ENCODE data around the gene HIPK4. TPM values are rescaled to one million over a fixed set of nuclear protein-coding genes. Genes with fewer than 3 reads are reported as not detected.
A peak's percentile ranks its signal among the peaks of the same experiment; 100 is the strongest.

HIPK4 gene
- total and polyA plus RNA-seq, 9 of the 15 experiments (the other 6 are each of a cell fraction or from before 2014, with no cell fraction given) = 0.06 to 0.09 TPM; not detected in 7

GRCh38 chr19:40417643-40417981 lies 27.6 kb upstream of the HIPK4 start:
- 0 out of 2 replicates have a peak, but pooled peaks have one; percentile 13 for TF ChIP-seq ZBTB7A (IDR thresholded peaks at IDR 0.05; ENCODE audit: borderline replicate concordance, control insufficient read depth, low read depth, low read length)
- TF ChIP-seq RBFOX2 (IDR thresholded peaks at IDR 0.05; ENCODE audit: low read depth, low read length) = no peak
- Histone ChIP-seq H3K9me3 (replicated peaks; ENCODE audit: control insufficient read depth, insufficient read depth, low read depth, low read length) (no peaks in the 10 kb centered on the region), H3K27ac (ENCODE audit: extremely low read depth, low read depth, low read length) (peak overlapping the region; percentile 88), H3K4me2 (ENCODE audit: insufficient read depth, low read length) (peak overlapping the region; percentile 68), H3K9me1 (ENCODE audit: control insufficient read depth, insufficient read depth, low read length) (no peaks in the 10 kb centered on the region), H3K9ac (ENCODE audit: insufficient read depth in 1 of 2, low read depth in 2 of 2, low read length in 2 of 2) (peak overlapping the region; percentile 59 to 94), H3K79me2 (ENCODE audit: control insufficient read depth, insufficient read depth, low read length) (peaks cover 11% of the 10 kb centered on the region), H3K36me3 (ENCODE audit: control insufficient read depth, insufficient read depth, low read length) (peaks cover 5% of the 10 kb centered on the region; the same call in 2 of the 3 replicates), H3K4me1 (replicated peaks in 1 of 2; ENCODE audit: control insufficient read depth in 2 of 2, insufficient read depth in 2 of 2, low read length in 2 of 2) (peaks cover 30 to 54% of the 10 kb centered on the region in 2 experiments), H4K20me1 (replicated peaks; ENCODE audit: control insufficient read depth, insufficient read depth, low read length) (no peaks in the 10 kb centered on the region), H3K27me3 (ENCODE audit: control insufficient read depth in 2 of 2, insufficient read depth in 2 of 2, low read length in 2 of 2) (no peaks in the 10 kb centered on the region), H2AFZ (ENCODE audit: low read depth, low read length) (peak overlapping the region; percentile 90), H3K4me3 (peak overlapping the region; percentile 13)
- intact Hi-C loops (cut with micrococcal nuclease) (no loop called here), in situ Hi-C loops (cut with MboI) (no loop called here)
- BruUV-seq (replicated peaks) = no TSS peak
- FAIRE-seq = no peak
- 76% methylated on average over 4 of the region's 4 CpGs for WGBS (ENCODE audit: insufficient coverage, low coverage, missing lambda C conversion rate)
- CTCF ChIA-PET (ENCODE audit: low intra/inter-chr PET ratio) = no interaction called here
- ATAC-seq = no peak; the same call in 2 of the 3 replicates
- DNase-seq (ENCODE audit: extremely low read depth in 1 of 4, low spot score in 3 of 4) = no peak
- POLR2A ChIA-PET = interaction anchor here (0.6 to 2.7 kb wide), 7 partner anchors 9 to 982 kb away, joined by 3 to 17 read pairs (median 7); partner anchors contain the start of gene RPS16

DNA sequence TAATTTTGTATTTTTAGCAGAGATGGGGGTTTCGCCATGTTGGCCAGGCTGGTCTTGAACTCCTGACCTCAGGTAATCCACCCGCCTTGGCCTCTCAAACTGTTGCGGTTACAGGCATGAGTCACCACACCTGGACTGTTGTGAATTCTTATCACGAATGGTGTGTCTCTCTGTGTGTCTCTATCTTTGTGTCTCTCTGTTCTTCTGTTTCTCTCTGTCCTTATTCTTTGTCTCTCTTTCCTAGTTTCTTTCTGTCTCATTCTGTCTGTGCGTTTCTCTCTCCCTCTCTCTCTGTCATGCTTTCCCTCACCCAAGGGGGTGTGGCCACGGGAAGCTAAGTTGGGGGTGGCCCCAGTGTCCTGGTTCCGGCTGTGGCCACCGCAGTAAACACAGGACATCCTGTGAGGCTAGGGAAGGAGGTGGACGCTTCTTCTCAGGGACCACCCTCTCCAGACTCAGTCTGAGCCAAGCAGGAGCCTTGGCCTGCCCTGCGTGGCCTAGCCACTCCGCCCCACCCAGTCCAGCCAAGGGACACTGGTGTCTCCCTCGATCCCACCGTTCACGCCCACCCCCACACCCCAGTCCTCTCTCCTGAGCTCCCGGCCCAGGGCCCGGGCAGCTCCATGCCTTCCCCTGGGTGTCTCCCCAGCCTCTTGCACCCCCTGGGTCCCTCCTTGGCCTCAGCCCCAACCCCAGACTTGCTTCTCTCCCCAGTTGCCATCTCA lies 27.1 kb upstream of the HIPK4 start:
- peaks cover 6% of the 10 kb centered on the region; the same call in 2 of the 3 replicates for H3K79me2 ChIP-seq (ENCODE audit: control insufficient read depth, insufficient read depth, low read length)
- H3K9me3 ChIP-seq (replicated peaks; ENCODE audit: control insufficient read depth, insufficient read depth, low read depth, low read length) = no peaks in the 10 kb centered on the region
- peaks cover under 1% of the 10 kb centered on the region; the same call in 1 of the 3 replicates for H3K36me3 ChIP-seq (ENCODE audit: control insufficient read depth, insufficient read depth, low read length)
- intact Hi-C loops (cut with micrococcal nuclease) = no loop called here
- CTCF ChIA-PET (ENCODE audit: low intra/inter-chr PET ratio) = no interaction called here
- POLR2A ChIA-PET = interaction anchor here (0.6 to 2.7 kb wide), 8 partner anchors 9 to 981 kb away, joined by 3 to 17 read pairs (median 6); partner anchors contain the start of gene RPS16
- H4K20me1 ChIP-seq (replicated peaks; ENCODE audit: control insufficient read depth, insufficient read depth, low read length) = no peaks in the 10 kb centered on the region
- in situ Hi-C loops (cut with MboI) = no loop called here
- peak overlapping the region; percentile 90 for H2AFZ ChIP-seq (ENCODE audit: low read depth, low read length)
- ATAC-seq (peak; percentile 74), DNase-seq (ENCODE audit: extremely low read depth in 1 of 4, low spot score in 3 of 4) (peak; percentile 61 to 87 (median 68)), FAIRE-seq (peak; percentile 84)
- peak overlapping the region; percentile 59 to 94 for H3K9ac ChIP-seq (ENCODE audit: insufficient read depth in 1 of 2, low read depth in 2 of 2, low read length in 2 of 2)
- H3K27ac ChIP-seq (ENCODE audit: extremely low read depth, low read depth, low read length) = peak overlapping the region; percentile 88
- BruUV-seq (replicated peaks) = no TSS peak
- peak overlapping the region; percentile 13 for H3K4me3 ChIP-seq
- H3K27me3 ChIP-seq (ENCODE audit: control insufficient read depth in 2 of 2, insufficient read depth in 2 of 2, low read length in 2 of 2) = no peaks in the 10 kb centered on the region
- H3K4me2 ChIP-seq (ENCODE audit: insufficient read depth, low read length) = peak overlapping the region; percentile 68
- H3K9me1 ChIP-seq (ENCODE audit: control insufficient read depth, insufficient read depth, low read length) = no peaks in the 10 kb centered on the region
- 7% methylated on average over 14 of the region's 16 CpGs for WGBS (ENCODE audit: insufficient coverage, low coverage, missing lambda C conversion rate)
- peaks cover 30 to 57% of the 10 kb centered on the region in 2 experiments for H3K4me1 ChIP-seq (replicated peaks in 1 of 2; ENCODE audit: control insufficient read depth in 2 of 2, insufficient read depth in 2 of 2, low read length in 2 of 2)
- no peak for TF ChIP-seq ZNF445 (CRISPR knock-in tag; IDR thresholded peaks at IDR 0.05; ENCODE audit: low read depth)
- no peak for TF ChIP-seq SAP30 (IDR thresholded peaks at IDR 0.05; ENCODE audit: borderline replicate concordance, insufficient read depth, low read depth, low read length, poor library complexity, severe bottlenecking)
- TF ChIP-seq EP400 (IDR thresholded peaks at IDR 0.05) = peak; percentile 63
- no peak for TF ChIP-seq SREBF1 (IDR thresholded peaks at IDR 0.05; ENCODE audit: borderline replicate concordance, low read depth, low read length)
- TF ChIP-seq DIDO1 (tag; IDR thresholded peaks at IDR 0.05; ENCODE audit: low read depth) = no peak
- TF ChIP-seq SMAD4 (CRISPR knock-in tag; conservative IDR thresholded peaks at IDR 0.05) = peak; percentile 57
- TF ChIP-seq PHB (CRISPR knock-in tag; IDR thresholded peaks at IDR 0.05) = no peak
- TF ChIP-seq FOXP1 (CRISPR knock-in tag; IDR thresholded peaks at IDR 0.05) = peak; percentile 83; the same call in 1 of the 2 replicates
- TF ChIP-seq, protein P1, sequence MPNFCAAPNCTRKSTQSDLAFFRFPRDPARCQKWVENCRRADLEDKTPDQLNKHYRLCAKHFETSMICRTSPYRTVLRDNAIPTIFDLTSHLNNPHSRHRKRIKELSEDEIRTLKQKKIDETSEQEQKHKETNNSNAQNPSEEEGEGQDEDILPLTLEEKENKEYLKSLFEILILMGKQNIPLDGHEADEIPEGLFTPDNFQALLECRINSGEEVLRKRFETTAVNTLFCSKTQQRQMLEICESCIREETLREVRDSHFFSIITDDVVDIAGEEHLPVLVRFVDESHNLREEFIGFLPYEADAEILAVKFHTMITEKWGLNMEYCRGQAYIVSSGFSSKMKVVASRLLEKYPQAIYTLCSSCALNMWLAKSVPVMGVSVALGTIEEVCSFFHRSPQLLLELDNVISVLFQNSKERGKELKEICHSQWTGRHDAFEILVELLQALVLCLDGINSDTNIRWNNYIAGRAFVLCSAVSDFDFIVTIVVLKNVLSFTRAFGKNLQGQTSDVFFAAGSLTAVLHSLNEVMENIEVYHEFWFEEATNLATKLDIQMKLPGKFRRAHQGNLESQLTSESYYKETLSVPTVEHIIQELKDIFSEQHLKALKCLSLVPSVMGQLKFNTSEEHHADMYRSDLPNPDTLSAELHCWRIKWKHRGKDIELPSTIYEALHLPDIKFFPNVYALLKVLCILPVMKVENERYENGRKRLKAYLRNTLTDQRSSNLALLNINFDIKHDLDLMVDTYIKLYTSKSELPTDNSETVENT (CRISPR knock-in tag; IDR thresholded peaks at IDR 0.05) = no peak
- TF ChIP-seq TAF7 (tag; IDR thresholded peaks at IDR 0.05) = no peak
- no peak for TF ChIP-seq ZNF124 (CRISPR knock-in tag; IDR thresholded peaks at IDR 0.05)

Data from K562 (cell line).